Astrocyte (in vitro differentiated cells and primary cell): ENCODE results near the gene NSF. TPM values are rescaled to one million over a fixed set of nuclear protein-coding genes. Genes with fewer than 3 reads are reported as not detected.
A peak's percentile ranks its signal among the peaks of the same experiment; 100 is the strongest.

ENCODE experiments used
- DNase-seq: peaks from one replicate; pipeline ENCODE4 v3.0.0-alpha.2; 2010; ENCODE audit warnings: low read depth
- FAIRE-seq: peaks from 2 replicates; lab custom pipeline; 2011; peaks lifted over from hg19 to GRCh38; lab: Jason Lieb, UNC
- H2AFZ ChIP-seq: 2 replicates; pipeline ENCODE4 v1.6.0; 2012; ENCODE audit warnings: low read depth, low read length, inconsistent platforms
- H3K27ac ChIP-seq: 2 replicates; pipeline ENCODE4 v1.5.1; 2011; ENCODE audit warnings: low read depth, low read length, inconsistent platforms
- H3K27me3 ChIP-seq: 2 replicates; pipeline ENCODE4 v1.6.0; 2011; ENCODE audit warnings: low read length, inconsistent platforms; ENCODE audit not compliant: insufficient read depth
- H3K36me3 ChIP-seq: 2 replicates; pipeline ENCODE4 v1.5.1; 2011; ENCODE audit warnings: low read length, inconsistent platforms; ENCODE audit not compliant: insufficient read depth
- H3K4me1 ChIP-seq: 2 replicates; pipeline ENCODE4 v1.5.1; 2011; ENCODE audit warnings: low read length, inconsistent platforms; ENCODE audit not compliant: insufficient read depth
- H3K4me2 ChIP-seq: 2 replicates; pipeline ENCODE4 v1.6.0; 2012; ENCODE audit warnings: low read length, inconsistent platforms
- H3K4me3 ChIP-seq: 2 replicates; pipeline ENCODE4 v1.5.1; 2011; ENCODE audit warnings: low read depth, mild to moderate bottlenecking, low read length, inconsistent platforms; ENCODE audit not compliant: insufficient read depth
- H3K79me2 ChIP-seq: 2 replicates; pipeline ENCODE4 v1.6.0; 2012; ENCODE audit warnings: mild to moderate bottlenecking, low read length, inconsistent platforms; ENCODE audit not compliant: insufficient read depth
- H3K9ac ChIP-seq: 2 replicates; pipeline ENCODE4 v1.6.0; 2012; ENCODE audit warnings: mild to moderate bottlenecking, low read length, inconsistent platforms
- H3K9me3 ChIP-seq: 2 replicates; pipeline ENCODE4 v1.5.1; 2012; ENCODE audit warnings: low read depth, mild to moderate bottlenecking, low read length, inconsistent platforms; ENCODE audit not compliant: insufficient read depth
- H4K20me1 ChIP-seq: 2 replicates; pipeline ENCODE4 v1.6.0; 2012; ENCODE audit warnings: low read length, inconsistent platforms; ENCODE audit not compliant: insufficient read depth
- H3K27ac Mint-ChIP-seq: one replicate; pipeline ENCODE4 v1.8.0; 2021; ENCODE audit warnings: mild to moderate bottlenecking, mixed read lengths; ENCODE audit not compliant: unreplicated experiment
- H3K27me3 Mint-ChIP-seq: one replicate; pipeline ENCODE4 v1.8.0; 2021; ENCODE audit warnings: low read depth, mixed read lengths; ENCODE audit not compliant: unreplicated experiment
- H3K36me3 Mint-ChIP-seq: one replicate; pipeline ENCODE4 v1.8.0; 2021; ENCODE audit warnings: low read depth, mixed read lengths; ENCODE audit not compliant: unreplicated experiment
- H3K4me1 Mint-ChIP-seq: one replicate; pipeline ENCODE4 v1.8.0; 2021; ENCODE audit warnings: low read depth, mixed read lengths; ENCODE audit not compliant: unreplicated experiment
- H3K4me3 Mint-ChIP-seq: one replicate; pipeline ENCODE4 v1.8.0; 2021; ENCODE audit warnings: mild to moderate bottlenecking, moderate library complexity, mixed read lengths; ENCODE audit not compliant: unreplicated experiment
- H3K9me3 Mint-ChIP-seq: one replicate; pipeline ENCODE4 v1.8.0; 2021; ENCODE audit warnings: mild to moderate bottlenecking, mixed read lengths; ENCODE audit not compliant: unreplicated experiment
- CTCF ChIP-seq: IDR thresholded peaks from 2 replicates; pipeline ENCODE4 v1.5.1; 2011; ENCODE audit warnings: low read depth, mild to moderate bottlenecking, inconsistent platforms, low read length, moderate library complexity; ENCODE audit not compliant: insufficient read depth
- EZH2 ChIP-seq: IDR thresholded peaks from 2 replicates; pipeline ENCODE4 v1.6.1; 2012; ENCODE audit warnings: mild to moderate bottlenecking, low read length, inconsistent platforms; ENCODE audit not compliant: insufficient read depth
- total RNA-seq: library from RNA; stranded (reverse); gene quantifications from 2 replicates; pipeline ENCODE4 v1.2.1, GENCODE V29; 2021

The NSF gene
- total RNA-seq, 1 donor from 2014 or later, result 83.4 TPM

- no peak for TF ChIP-seq EZH2
- no peak for TF ChIP-seq CTCF
- H4K20me1 ChIP-seq, result no peaks in the 10 kb centered on the region
- Mint-ChIP-seq H3K4me1 (peaks cover 32% of the 10 kb centered on the region), H3K9me3 (no peaks in the 10 kb centered on the region), H3K4me3 (peak overlapping the region; percentile 31), H3K36me3 (peaks cover 4% of the 10 kb centered on the region), H3K27me3 (no peaks in the 10 kb centered on the region), H3K27ac (peak overlapping the region; percentile 92)
- peak overlapping the region; percentile 75 for H3K27ac ChIP-seq
- peak; percentile 92 for DNase-seq
- H3K36me3 ChIP-seq, result peaks cover 2% of the 10 kb centered on the region
- no peaks in the 10 kb centered on the region for H3K79me2 ChIP-seq
- H3K9ac ChIP-seq, result peak overlapping the region; percentile 42
- peak overlapping the region; percentile 62 for H3K4me2 ChIP-seq
- peak; percentile 95 for FAIRE-seq
- no peaks in the 10 kb centered on the region for H3K27me3 ChIP-seq
- H2AFZ ChIP-seq, result no peak overlapping the region
- H3K9me3 ChIP-seq, result no peaks in the 10 kb centered on the region
- peaks cover 20% of the 10 kb centered on the region for H3K4me1 ChIP-seq
- no peak overlapping the region for H3K4me3 ChIP-seq
These were observed 137.3 kb downstream of the NSF start for GRCh38 chr17:46727572-46728348.

DNA sequence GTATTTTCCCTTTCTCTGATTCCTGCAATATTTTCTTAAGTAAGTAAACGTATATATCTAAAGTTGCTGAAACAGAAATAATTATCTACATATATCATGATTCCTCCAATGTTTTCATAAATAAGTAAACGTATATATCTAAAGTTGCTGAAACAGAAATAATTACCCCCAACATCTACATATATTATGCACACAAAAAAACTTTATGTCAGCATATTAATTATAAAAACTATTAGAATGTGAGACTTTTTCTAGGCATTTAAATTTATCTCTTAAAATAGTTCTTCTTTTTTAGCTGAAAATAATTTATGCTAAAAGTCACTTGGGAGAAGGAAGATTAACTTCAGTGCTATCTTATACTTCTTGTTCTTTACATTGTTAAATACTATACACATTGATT, 139.6 kb downstream of the NSF start:
- FAIRE-seq, result no peak

More for the DNA sequence above, 139.6 kb downstream of the NSF start:
- Mint-ChIP-seq H3K4me1 (peaks cover 32% of the 10 kb centered on the region), H3K27me3 (no peaks in the 10 kb centered on the region), H3K9me3 (no peaks in the 10 kb centered on the region), H3K36me3 (peaks cover 4% of the 10 kb centered on the region), H3K4me3 (no peak overlapping the region), H3K27ac (no peak overlapping the region)
- TF ChIP-seq EZH2 (no peak), CTCF (no peak)
- Histone ChIP-seq H3K4me1 (peaks cover 32% of the 10 kb centered on the region), H3K27ac (no peak overlapping the region), H3K36me3 (peaks cover 2% of the 10 kb centered on the region), H4K20me1 (no peaks in the 10 kb centered on the region), H3K9me3 (no peaks in the 10 kb centered on the region), H3K4me3 (no peak overlapping the region), H3K79me2 (no peaks in the 10 kb centered on the region), H2AFZ (no peak overlapping the region), H3K9ac (no peak overlapping the region), H3K4me2 (no peak overlapping the region), H3K27me3 (no peaks in the 10 kb centered on the region)
- no peak for DNase-seq
